ENCODE results near the gene APBB2. TPM values are rescaled to one million over a fixed set of nuclear protein-coding genes. Genes with fewer than 3 reads are reported as not detected.
A peak's percentile ranks its signal among the peaks of the same experiment; 100 is the strongest.

APBB2 gene
- total and polyA plus RNA-seq, 2 experiments from 2014 or later = 35.8 to 74.8 TPM

GRCh38 chr4:40963897-40964478, 250.4 kb downstream of the APBB2 start:
- ATAC-seq = no peak
- Histone ChIP-seq H3K27me3 (ENCODE audit: insufficient read depth) (no peaks in the 10 kb centered on the region), H3K27ac (ENCODE audit: low read depth) (0 out of 2 replicates have a peak overlapping the region, but pooled peaks have one; percentile 32), H3K4me2 (no peak overlapping the region), H3K36me3 (ENCODE audit: insufficient read depth) (no peaks in the 10 kb centered on the region), H3K4me1 (ENCODE audit: insufficient read depth) (peaks cover 21% of the 10 kb centered on the region), H3K79me2 (replicated peaks; ENCODE audit: insufficient read depth) (no peaks in the 10 kb centered on the region; the same call in 1 of the 2 replicates), H2AFZ (no peak overlapping the region), H3F3A (replicated peaks; ENCODE audit: low read depth) (no peaks in the 10 kb centered on the region), H4K20me1 (replicated peaks; ENCODE audit: insufficient read depth) (no peaks in the 10 kb centered on the region), H3K4me3 (no peak overlapping the region), H3K9me2 (ENCODE audit: insufficient read depth) (no peaks in the 10 kb centered on the region)
- TF ChIP-seq ZNF114 (CRISPR knock-in tag; IDR thresholded peaks at IDR 0.05) = no peak
- no peak for TF ChIP-seq ZNF331 (CRISPR knock-in tag; IDR thresholded peaks at IDR 0.05; ENCODE audit: low read depth)
- TF ChIP-seq REST (IDR thresholded peaks at IDR 0.05; ENCODE audit: unreplicated experiment) = no peak
- TF ChIP-seq JUNB (IDR thresholded peaks at IDR 0.05; ENCODE audit: unreplicated experiment) = no peak
- no peak for TF ChIP-seq CREB1 (CRISPR knock-in tag; IDR thresholded peaks at IDR 0.05; ENCODE audit: low read depth)
- no peak for TF ChIP-seq NANOG (IDR thresholded peaks at IDR 0.05; ENCODE audit: borderline replicate concordance)
- no peak for TF ChIP-seq CTCF (conservative IDR thresholded peaks at IDR 0.05; ENCODE audit: low read depth in 2 of 2)
- Mint-ChIP-seq H3K36me3 (ENCODE audit: low read depth) (peaks cover 42% of the 10 kb centered on the region), H3K9me3 (peaks cover 16% of the 10 kb centered on the region; the same call in 2 of the 3 replicates), H3K4me1 (peaks cover 27% of the 10 kb centered on the region), H3K4me3 (no peak overlapping the region), H3K27ac (peak overlapping the region; percentile 8; the same call in 1 of the 2 replicates), H3K27me3 (ENCODE audit: insufficient read depth, low read depth, poor library complexity) (peaks cover 4% of the 10 kb centered on the region)
- no peak for DNase-seq (ENCODE audit: low spot score)

- peak overlapping the region; percentile 24 for H3K4me2 ChIP-seq
- no peak overlapping the region for H3K4me3 Mint-ChIP-seq
- peak; percentile 93 for ATAC-seq
- H3F3A ChIP-seq (replicated peaks; ENCODE audit: low read depth) = no peaks in the 10 kb centered on the region
- no peak overlapping the region; the same call in 1 of the 2 replicates for H3K27ac Mint-ChIP-seq
- H3K27me3 ChIP-seq (ENCODE audit: insufficient read depth) = no peaks in the 10 kb centered on the region
- H3K27me3 Mint-ChIP-seq (ENCODE audit: insufficient read depth, low read depth, poor library complexity) = peaks cover 4% of the 10 kb centered on the region
- H3K4me1 ChIP-seq (ENCODE audit: insufficient read depth) = peaks cover 21% of the 10 kb centered on the region
- no peaks in the 10 kb centered on the region for H3K9me2 ChIP-seq (ENCODE audit: insufficient read depth)
- H3K9me3 Mint-ChIP-seq = peaks cover 16% of the 10 kb centered on the region; the same call in 2 of the 3 replicates
- 0 out of 2 replicates have a peak overlapping the region, but pooled peaks have one; percentile 22 for H3K4me3 ChIP-seq
- no peak overlapping the region for H2AFZ ChIP-seq
- H3K27ac ChIP-seq (ENCODE audit: low read depth) = peak overlapping the region; percentile 22; the same call in 1 of the 2 replicates
- peaks cover 27% of the 10 kb centered on the region for H3K4me1 Mint-ChIP-seq
- H3K36me3 ChIP-seq (ENCODE audit: insufficient read depth) = no peaks in the 10 kb centered on the region
- no peak for TF ChIP-seq ZNF114 (CRISPR knock-in tag; IDR thresholded peaks at IDR 0.05)
- no peak for TF ChIP-seq ETS1 (IDR thresholded peaks at IDR 0.05)
- TF ChIP-seq EZH2phosphoT487 (IDR thresholded peaks at IDR 0.05; ENCODE audit: unreplicated experiment) = no peak
- no peak for TF ChIP-seq EZH2 (IDR thresholded peaks at IDR 0.05; ENCODE audit: low read depth, unreplicated experiment)
- no peak for TF ChIP-seq STAT1 (IDR thresholded peaks at IDR 0.05; ENCODE audit: unreplicated experiment)
- no peaks in the 10 kb centered on the region for H4K20me1 ChIP-seq (replicated peaks; ENCODE audit: insufficient read depth)
- peak; percentile 59 for DNase-seq (ENCODE audit: low spot score)
- H3K36me3 Mint-ChIP-seq (ENCODE audit: low read depth) = peaks cover 31% of the 10 kb centered on the region
- no peaks in the 10 kb centered on the region; the same call in 1 of the 2 replicates for H3K79me2 ChIP-seq (replicated peaks; ENCODE audit: insufficient read depth)
These were observed 251.7 kb downstream of the APBB2 start for GRCh38 chr4:40962551-40963180.
